SU-DHL-6 (cell line): ENCODE results near the gene CTSZ.

ENCODE experiments used
- H2AFZ ChIP-seq: fragments of 200-600 bp; sonication (generic); 2 replicates; pipeline ENCODE4 v1.6.1; 2014; ENCODE audit warnings: low read depth, mild to moderate bottlenecking, moderate library complexity, mixed read lengths, antibody characterized with exemption, low read length; ENCODE audit not compliant: severe bottlenecking
- H3F3A ChIP-seq: fragments of 200-600 bp; shearing (Covaris generic); 2 replicates; pipeline ENCODE4 v1.6.0; 2016; ENCODE audit warnings: antibody characterized with exemption, mild to moderate bottlenecking; ENCODE audit not compliant: insufficient read depth
- H3K27ac ChIP-seq: fragments of 200-600 bp; sonication (generic); 2 replicates; pipeline ENCODE4 v1.5.1; 2016; ENCODE audit warnings: low read depth, mild to moderate bottlenecking, low read length, moderate library complexity, mixed read lengths
- H3K27me3 ChIP-seq: fragments of 200-600 bp; sonication (generic), shearing (Covaris generic); 2 replicates; pipeline ENCODE4 v1.6.0; 2014; ENCODE audit warnings: mild to moderate bottlenecking, low read length
- H3K36me3 ChIP-seq: fragments of 200-600 bp; sonication (generic); 2 replicates; pipeline ENCODE4 v1.6.1; 2014; ENCODE audit warnings: mild to moderate bottlenecking, low read length, mixed read lengths
- H3K4me2 ChIP-seq: fragments of 300-600, 200-600 bp; shearing (Covaris generic), sonication (generic); 2 replicates; pipeline ENCODE4 v1.6.0; 2014; ENCODE audit warnings: low read length, low read depth, mild to moderate bottlenecking; ENCODE audit not compliant: poor library complexity, severe bottlenecking
- H3K4me3 ChIP-seq: fragments of 200-600 bp; sonication (generic); 2 replicates; pipeline ENCODE4 v1.5.1; 2014; ENCODE audit warnings: antibody characterized with exemption, low read length, mild to moderate bottlenecking, mixed read lengths; ENCODE audit not compliant: insufficient read depth, poor library complexity, severe bottlenecking
- H3K79me2 ChIP-seq: fragments of 200-600 bp; sonication (generic); 2 replicates; pipeline ENCODE4 v1.6.1; 2014; ENCODE audit warnings: mild to moderate bottlenecking, low read length, moderate library complexity; ENCODE audit not compliant: insufficient read depth
- H3K9ac ChIP-seq: fragments of 200-600 bp; sonication (generic); 2 replicates; pipeline ENCODE4 v1.7.0; 2014; ENCODE audit warnings: mild to moderate bottlenecking, low read length
- H3K9me2 ChIP-seq: fragments of 200-600 bp; sonication (generic); replicated peaks from 2 replicates; pipeline ENCODE4 v1.6.1; 2014; ENCODE audit warnings: low read length; ENCODE audit not compliant: insufficient read depth
- H3K9me3 ChIP-seq: fragments of 200-600 bp; sonication (generic); 2 replicates; pipeline ENCODE4 v1.6.1; 2014; ENCODE audit warnings: low read length, mixed read lengths; ENCODE audit not compliant: insufficient read depth
- H4K20me1 ChIP-seq: fragments of 200-600 bp; sonication (generic); 2 replicates; pipeline ENCODE4 v1.6.1; 2014; ENCODE audit warnings: low read depth, mild to moderate bottlenecking, antibody characterized with exemption, low read length, moderate library complexity, mixed read lengths
- EZH2phosphoT487 ChIP-seq: fragments of 200-600 bp; sonication (generic), shearing (Covaris generic); conservative IDR thresholded peaks from 2 replicates; pipeline ENCODE4 v1.6.1; 2018; ENCODE audit warnings: mild to moderate bottlenecking, antibody characterized with exemption, low read length, moderate library complexity, mixed read lengths
- TF ChIP-seq, protein P1 (sequence below): fragments of 200-600 bp; sonication (generic); IDR thresholded peaks from one replicate; pipeline ENCODE4 v1.5.1; 2017; ENCODE audit warnings: antibody characterized with exemption, mild to moderate bottlenecking, low read length, moderate library complexity; ENCODE audit not compliant: insufficient read depth, poor library complexity, severe bottlenecking

Gene CTSZ

GRCh38 chr20:59006167-59006863, 739 bp downstream of the CTSZ start:
- peak overlapping the region; percentile 91 for H3K9ac ChIP-seq
- no peaks in the 10 kb centered on the region for H3K9me2 ChIP-seq
- no peak overlapping the region for H2AFZ ChIP-seq
- peaks cover 32% of the 10 kb centered on the region for H3K79me2 ChIP-seq
- H3K9me3 ChIP-seq, result no peaks in the 10 kb centered on the region
- H3K27me3 ChIP-seq, result no peaks in the 10 kb centered on the region
- H3K27ac ChIP-seq, result peak overlapping the region; percentile 86
- H3F3A ChIP-seq, result peaks cover 12% of the 10 kb centered on the region
- H3K36me3 ChIP-seq, result no peaks in the 10 kb centered on the region
- TF ChIP-seq, protein P1, sequence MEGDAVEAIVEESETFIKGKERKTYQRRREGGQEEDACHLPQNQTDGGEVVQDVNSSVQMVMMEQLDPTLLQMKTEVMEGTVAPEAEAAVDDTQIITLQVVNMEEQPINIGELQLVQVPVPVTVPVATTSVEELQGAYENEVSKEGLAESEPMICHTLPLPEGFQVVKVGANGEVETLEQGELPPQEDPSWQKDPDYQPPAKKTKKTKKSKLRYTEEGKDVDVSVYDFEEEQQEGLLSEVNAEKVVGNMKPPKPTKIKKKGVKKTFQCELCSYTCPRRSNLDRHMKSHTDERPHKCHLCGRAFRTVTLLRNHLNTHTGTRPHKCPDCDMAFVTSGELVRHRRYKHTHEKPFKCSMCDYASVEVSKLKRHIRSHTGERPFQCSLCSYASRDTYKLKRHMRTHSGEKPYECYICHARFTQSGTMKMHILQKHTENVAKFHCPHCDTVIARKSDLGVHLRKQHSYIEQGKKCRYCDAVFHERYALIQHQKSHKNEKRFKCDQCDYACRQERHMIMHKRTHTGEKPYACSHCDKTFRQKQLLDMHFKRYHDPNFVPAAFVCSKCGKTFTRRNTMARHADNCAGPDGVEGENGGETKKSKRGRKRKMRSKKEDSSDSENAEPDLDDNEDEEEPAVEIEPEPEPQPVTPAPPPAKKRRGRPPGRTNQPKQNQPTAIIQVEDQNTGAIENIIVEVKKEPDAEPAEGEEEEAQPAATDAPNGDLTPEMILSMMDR, result no peak
- TF ChIP-seq EZH2phosphoT487, result no peak
- 0 out of 2 replicates have a peak, but pooled peaks cover 3% of the 10 kb centered on the region for H4K20me1 ChIP-seq
- H3K4me2 ChIP-seq, result peak overlapping the region; percentile 86
- H3K4me3 ChIP-seq, result peak overlapping the region; percentile 74

GRCh38 chr20:59005523-59006166, 1.4 kb downstream of the CTSZ start:
- H3K9me2 ChIP-seq, result no peaks in the 10 kb centered on the region
- no peaks in the 10 kb centered on the region for H3K36me3 ChIP-seq
- H3K27ac ChIP-seq, result peak overlapping the region; percentile 86
- H3F3A ChIP-seq, result peaks cover 12% of the 10 kb centered on the region
- 0 out of 2 replicates have a peak, but pooled peaks cover 3% of the 10 kb centered on the region for H4K20me1 ChIP-seq
- peak overlapping the region; percentile 91 for H3K9ac ChIP-seq
- no peaks in the 10 kb centered on the region for H3K9me3 ChIP-seq
- H3K79me2 ChIP-seq, result peaks cover 32% of the 10 kb centered on the region
- no peak overlapping the region for H2AFZ ChIP-seq
- H3K4me2 ChIP-seq, result peak overlapping the region; percentile 86
- TF ChIP-seq, protein P1, result no peak
- no peak for TF ChIP-seq EZH2phosphoT487
- peak overlapping the region; percentile 74 for H3K4me3 ChIP-seq
- H3K27me3 ChIP-seq, result no peaks in the 10 kb centered on the region

- H3K9me3 ChIP-seq, result no peaks in the 10 kb centered on the region
- H3K9me2 ChIP-seq, result no peaks in the 10 kb centered on the region
- peak overlapping the region; percentile 86 for H3K4me2 ChIP-seq
- H3K27ac ChIP-seq, result peak overlapping the region; percentile 86
- peak overlapping the region; percentile 91 for H3K9ac ChIP-seq
- no peaks in the 10 kb centered on the region for H3K36me3 ChIP-seq
- no peak overlapping the region for H2AFZ ChIP-seq
- peaks cover 32% of the 10 kb centered on the region for H3K79me2 ChIP-seq
- H4K20me1 ChIP-seq, result 0 out of 2 replicates have a peak, but pooled peaks cover 3% of the 10 kb centered on the region
- H3K27me3 ChIP-seq, result no peaks in the 10 kb centered on the region
- H3F3A ChIP-seq, result peaks cover 12% of the 10 kb centered on the region
- H3K4me3 ChIP-seq, result peak overlapping the region; percentile 74
- TF ChIP-seq, protein P1, result no peak
- no peak for TF ChIP-seq EZH2phosphoT487
Measured at GRCh38 chr20:59004763-59005522, 2.1 kb downstream of the CTSZ start.
